Muscle layer of colon (tissue), 2 donors: ENCODE data around the gene RLBP1.
A peak's percentile ranks its signal among the peaks of the same experiment; 100 is the strongest.

Experiments
- H3K27ac ChIP-seq: one replicate; pipeline ENCODE4 v1.7.0; 2013; ENCODE audit warnings: low read depth, mild to moderate bottlenecking, low read length, moderate library complexity
- H3K27me3 ChIP-seq, 2 donors: one replicate each; pipeline ENCODE4 v1.7.0; 2013; ENCODE audit warnings: low read length in 2 of 2, mild to moderate bottlenecking in 2 of 2; ENCODE audit not compliant: insufficient read depth in 2 of 2, control insufficient read depth in 1 of 2
- H3K36me3 ChIP-seq: one replicate; pipeline ENCODE4 v1.7.0; 2013; ENCODE audit warnings: mild to moderate bottlenecking, low read length; ENCODE audit not compliant: insufficient read depth
- H3K4me1 ChIP-seq: one replicate; pipeline ENCODE4 v1.7.0; 2013; ENCODE audit warnings: mild to moderate bottlenecking, low read length; ENCODE audit not compliant: insufficient read depth
- H3K4me3 ChIP-seq, 2 donors: one replicate each; pipeline ENCODE4 v1.7.0; 2013; ENCODE audit warnings: low read length in 2 of 2, low read depth in 1 of 2, mild to moderate bottlenecking in 1 of 2, moderate library complexity in 1 of 2
- H3K9ac ChIP-seq: one replicate; pipeline ENCODE4 v1.7.0; 2013; ENCODE audit warnings: low read length
- H3K9me3 ChIP-seq: one replicate; pipeline ENCODE4 v1.7.0; 2013; ENCODE audit warnings: mild to moderate bottlenecking, low read length
- donor health status: abdominal sarcoma.
- donor health status: Adenocarcinoma of cecum.

RLBP1 gene

GRCh38 chr15:89226359-89227221 lies 5.2 kb upstream of the RLBP1 start:
- Histone ChIP-seq H3K36me3 (no peaks in the 10 kb centered on the region), H3K27ac (no peak overlapping the region), H3K9ac (no peak overlapping the region), H3K4me3 (no peak overlapping the region), H3K9me3 (no peaks in the 10 kb centered on the region), H3K27me3 (no peaks in the 10 kb centered on the region), H3K4me1 (no peaks in the 10 kb centered on the region)

DNA sequence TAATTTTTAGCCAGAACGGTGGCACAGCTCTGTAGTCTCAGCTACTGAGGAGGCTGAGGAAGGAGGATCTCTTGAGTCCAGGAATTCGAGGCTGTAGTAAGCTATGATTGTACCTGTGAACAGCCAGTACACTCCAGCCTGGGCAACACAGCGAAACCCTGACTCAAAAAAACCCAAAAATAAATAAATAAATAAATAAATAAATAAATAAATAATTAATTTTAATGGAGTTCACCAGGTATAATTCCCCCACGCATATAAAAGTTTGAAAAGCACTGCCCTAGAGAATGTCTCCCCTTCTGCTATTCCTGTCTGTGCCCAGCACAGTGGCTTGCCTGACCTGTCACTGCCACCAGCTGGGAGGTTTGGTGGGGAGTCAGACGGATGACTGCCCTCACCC lies 4.2 kb upstream of the RLBP1 start:
- H3K4me1 ChIP-seq: no peaks in the 10 kb centered on the region

DNA sequence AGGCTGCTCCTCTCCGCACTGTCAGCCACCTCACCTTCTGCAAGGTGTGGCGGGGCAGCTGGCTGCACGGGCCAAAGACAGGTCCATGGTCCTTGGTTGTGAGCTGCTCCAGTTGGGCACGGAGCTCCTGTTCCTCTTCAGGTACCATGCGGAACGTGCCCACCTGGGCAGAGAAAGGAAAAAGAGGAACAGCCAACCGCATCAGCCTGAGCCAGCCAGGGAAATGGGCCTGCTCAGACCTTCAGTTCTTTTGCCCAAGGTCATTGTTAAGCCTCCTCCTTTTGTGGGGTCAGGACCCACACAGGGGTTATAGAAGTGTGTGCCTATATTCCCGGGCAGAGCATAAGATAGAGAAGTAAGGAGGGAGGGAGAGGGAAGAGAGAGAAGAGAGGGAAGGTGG lies 2.8 kb downstream of the RLBP1 start:
- no peaks in the 10 kb centered on the region for H3K36me3 ChIP-seq
- no peak overlapping the region for H3K27ac ChIP-seq
- no peaks in the 10 kb centered on the region for H3K4me1 ChIP-seq
- no peak overlapping the region for H3K4me3 ChIP-seq
- H3K9ac ChIP-seq: no peak overlapping the region
- H3K27me3 ChIP-seq: peaks cover 0 to 4% of the 10 kb centered on the region in 2 donors
- no peaks in the 10 kb centered on the region for H3K9me3 ChIP-seq

More for the DNA sequence above, 4.2 kb upstream of the RLBP1 start:
- no peak overlapping the region for H3K9ac ChIP-seq
- H3K27me3 ChIP-seq: no peaks in the 10 kb centered on the region
- no peak overlapping the region for H3K4me3 ChIP-seq
- H3K9me3 ChIP-seq: no peaks in the 10 kb centered on the region
- no peak overlapping the region for H3K27ac ChIP-seq
- H3K36me3 ChIP-seq: no peaks in the 10 kb centered on the region

DNA sequence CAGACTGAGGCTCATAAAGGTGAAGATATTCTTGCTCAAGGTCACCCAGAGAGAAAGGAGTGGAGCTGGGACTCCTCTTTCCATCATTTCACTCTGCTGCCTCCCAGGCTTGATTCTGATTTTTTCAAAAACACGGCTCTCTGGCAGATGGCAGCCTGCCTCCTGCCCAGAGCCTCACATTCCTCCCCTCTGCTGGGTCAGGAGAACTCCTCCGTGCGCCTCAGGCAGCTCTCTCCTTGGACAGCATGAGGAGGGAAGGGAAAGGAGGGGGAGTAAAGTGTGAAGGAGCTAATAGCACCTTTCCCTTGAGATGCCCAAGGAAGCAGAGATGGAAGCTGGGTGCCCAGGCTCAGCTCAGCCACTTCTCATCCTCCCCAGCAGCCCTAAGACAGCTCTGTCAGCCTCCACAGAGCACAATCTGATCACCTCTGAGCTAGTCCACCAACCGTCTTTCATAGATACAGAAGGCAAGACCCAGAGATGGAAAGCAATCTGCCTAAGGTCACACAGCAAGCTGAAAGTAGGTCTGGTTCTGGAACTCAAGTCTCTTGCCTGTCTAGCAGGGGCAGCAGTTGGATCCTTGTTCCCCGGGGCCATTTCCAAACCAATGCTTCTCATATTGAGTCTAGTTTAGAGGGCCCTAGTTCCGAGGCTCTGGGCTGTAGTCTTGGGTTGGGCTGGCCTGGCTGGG lies 3.5 kb downstream of the RLBP1 start:
- H3K36me3 ChIP-seq: no peaks in the 10 kb centered on the region
- H3K4me3 ChIP-seq: no peak overlapping the region
- no peaks in the 10 kb centered on the region for H3K4me1 ChIP-seq

GRCh38 chr15:89217031-89217430 lies 4.3 kb downstream of the RLBP1 start:
- Histone ChIP-seq H3K27me3 (peaks cover 0 to 4% of the 10 kb centered on the region in 2 donors), H3K4me1 (no peaks in the 10 kb centered on the region), H3K9ac (no peak overlapping the region), H3K9me3 (no peaks in the 10 kb centered on the region), H3K36me3 (no peaks in the 10 kb centered on the region), H3K27ac (no peak overlapping the region), H3K4me3 (no peak overlapping the region)

More for the DNA sequence above, 3.5 kb downstream of the RLBP1 start:
- Histone ChIP-seq H3K9me3 (no peaks in the 10 kb centered on the region), H3K9ac (no peak overlapping the region), H3K27ac (no peak overlapping the region), H3K27me3 (peaks cover 0 to 4% of the 10 kb centered on the region in 2 donors)

DNA sequence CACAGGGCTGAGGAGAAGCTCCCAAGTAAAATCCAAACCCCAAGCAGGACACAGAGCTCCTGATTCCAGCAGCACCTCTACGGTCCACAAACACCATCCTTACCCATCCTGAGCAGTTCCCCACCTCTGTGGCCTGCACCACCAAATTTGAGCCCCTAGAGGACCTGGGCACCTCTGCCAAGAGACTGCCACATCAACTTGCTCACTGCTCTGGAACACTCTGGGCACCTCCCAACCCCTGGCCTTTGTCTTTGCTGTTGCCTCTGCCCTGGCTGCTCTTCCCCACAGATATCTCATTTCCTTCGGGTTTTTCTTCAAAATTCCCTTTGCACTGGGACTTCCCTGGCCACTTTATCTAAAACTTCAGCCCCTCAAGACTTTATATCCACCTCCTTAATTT lies 5.8 kb downstream of the RLBP1 start:
- H3K9me3 ChIP-seq: no peaks in the 10 kb centered on the region
- H3K36me3 ChIP-seq: no peaks in the 10 kb centered on the region
- no peak overlapping the region for H3K9ac ChIP-seq
- H3K4me3 ChIP-seq: no peak overlapping the region
- H3K4me1 ChIP-seq: no peaks in the 10 kb centered on the region
- H3K27ac ChIP-seq: no peak overlapping the region
- H3K27me3 ChIP-seq: peaks cover 0 to 4% of the 10 kb centered on the region in 2 donors

GRCh38 chr15:89211678-89212170 lies 9.7 kb downstream of the RLBP1 start:
- H3K36me3 ChIP-seq: no peaks in the 10 kb centered on the region
- H3K27me3 ChIP-seq: no peaks in the 10 kb centered on the region
- H3K9me3 ChIP-seq: no peaks in the 10 kb centered on the region
- H3K27ac ChIP-seq: no peak overlapping the region
- peaks cover 5% of the 10 kb centered on the region for H3K4me1 ChIP-seq
- H3K9ac ChIP-seq: no peak overlapping the region
- H3K4me3 ChIP-seq: no peak overlapping the region

- Histone ChIP-seq H3K27me3 (no peaks in the 10 kb centered on the region), H3K9ac (no peak overlapping the region), H3K4me1 (peaks cover 7% of the 10 kb centered on the region), H3K9me3 (no peaks in the 10 kb centered on the region), H3K27ac (no peak overlapping the region), H3K4me3 (no peak overlapping the region), H3K36me3 (no peaks in the 10 kb centered on the region)
Observed at GRCh38 chr15:89209057-89209456, 12.3 kb downstream of the RLBP1 start.

DNA sequence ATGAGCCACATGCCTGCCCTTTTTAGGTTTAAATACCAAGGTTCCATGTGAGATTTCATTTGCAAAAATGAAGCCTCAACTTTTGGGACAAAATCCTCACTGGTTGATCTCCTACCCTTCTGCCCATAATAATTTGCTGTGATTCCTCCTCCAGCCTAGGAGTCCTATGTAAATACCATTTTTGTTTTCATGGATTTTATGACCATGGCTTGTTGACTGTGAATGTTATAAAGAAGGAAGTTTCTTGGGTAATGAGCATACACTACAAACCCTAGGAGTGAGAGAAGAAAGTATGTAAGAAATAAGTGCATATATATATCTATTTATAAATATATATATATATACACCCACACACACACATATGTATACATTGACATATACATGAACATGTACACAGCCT lies 13.1 kb downstream of the RLBP1 start:
- H3K4me3 ChIP-seq: no peak overlapping the region
- no peaks in the 10 kb centered on the region for H3K36me3 ChIP-seq
- no peaks in the 10 kb centered on the region for H3K9me3 ChIP-seq
- H3K4me1 ChIP-seq: peaks cover 7% of the 10 kb centered on the region
- H3K27ac ChIP-seq: no peak overlapping the region
- no peaks in the 10 kb centered on the region for H3K27me3 ChIP-seq
- no peak overlapping the region for H3K9ac ChIP-seq

GRCh38 chr15:89206908-89207331 lies 14.5 kb downstream of the RLBP1 start:
- no peaks in the 10 kb centered on the region for H3K27me3 ChIP-seq
- no peak overlapping the region for H3K27ac ChIP-seq
- peaks cover 7% of the 10 kb centered on the region for H3K4me1 ChIP-seq
- no peak overlapping the region for H3K9ac ChIP-seq
- no peaks in the 10 kb centered on the region for H3K36me3 ChIP-seq
- no peaks in the 10 kb centered on the region for H3K9me3 ChIP-seq
- H3K4me3 ChIP-seq: peak overlapping the region in 1 of 2 donors; percentile 19

DNA sequence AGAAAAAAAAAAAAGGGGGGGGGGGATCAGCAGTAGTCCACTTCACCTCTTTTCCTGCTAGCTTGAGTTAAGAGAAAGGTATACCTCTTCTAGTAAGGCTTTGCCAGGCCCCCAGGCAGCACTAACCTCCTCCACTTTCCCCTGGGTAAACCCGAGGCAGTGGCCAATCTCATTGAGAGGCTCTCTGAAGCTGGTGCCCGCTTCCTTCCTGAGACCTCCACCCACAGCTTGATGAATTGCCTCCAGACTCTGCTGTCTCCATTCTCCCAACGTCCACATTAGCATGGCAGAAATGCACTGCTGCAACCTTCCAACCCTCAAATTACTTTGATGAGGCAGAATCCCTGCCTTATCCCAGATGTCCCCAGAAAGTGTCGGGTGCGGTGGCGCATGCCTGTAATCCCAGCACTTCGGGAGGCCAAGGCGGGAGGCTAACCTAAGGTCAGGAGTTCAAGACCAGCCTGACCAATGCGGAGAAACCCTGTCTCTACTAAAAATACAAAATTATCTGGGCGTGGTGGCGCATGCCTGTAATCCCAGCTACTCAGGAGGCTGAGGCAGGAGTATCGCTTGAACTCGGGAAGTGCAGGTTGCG lies 15.3 kb downstream of the RLBP1 start:
- Histone ChIP-seq H3K9me3 (no peaks in the 10 kb centered on the region), H3K4me1 (peaks cover 7% of the 10 kb centered on the region), H3K27me3 (no peaks in the 10 kb centered on the region), H3K9ac (no peak overlapping the region), H3K27ac (no peak overlapping the region), H3K36me3 (no peaks in the 10 kb centered on the region), H3K4me3 (no peak overlapping the region)
